IMR-90 (cell line): ENCODE measurements around the gene CERS6. TPM values are rescaled to one million over a fixed set of nuclear protein-coding genes. Genes with fewer than 3 reads are reported as not detected.

ENCODE experiments used
- ATAC-seq: fragments of 200-7000 bp; cut with Tn5 transposase; 2 replicates; pipeline ENCODE4 v1.9.1; 2020; ENCODE audit warnings: low read depth, mild to moderate bottlenecking, moderate library complexity
- BruUV-seq: library from RNA; stranded (reverse); fragments of 400-500 nt; replicated peaks from 2 replicates; lab custom pipeline; 2021; lab: Mats Ljungman, UMichigan
- CTCF ChIA-PET: fragments of 300-600 bp; formaldehyde crosslinking; extraction: SDS; loops from one replicate; lab custom pipeline; 2021; ENCODE audit warnings: antibody characterized with exemption; lab: Yijun Ruan, JAX
- POLR2A ChIA-PET: fragments of 300-600 bp; sonication (Branson Sonifier 250); formaldehyde crosslinking; loops from one replicate; lab custom pipeline; 2022; ENCODE audit warnings: antibody characterized with exemption; ENCODE audit not compliant: unreplicated experiment; lab: Charles Lee
- DNase-seq: peaks from one replicate; pipeline ENCODE4 v3.0.0; 2013
- H2AFZ ChIP-seq: replicated peaks from 2 replicates; pipeline ENCODE3; 2013; ENCODE audit warnings: low read length, mild to moderate bottlenecking; ENCODE audit not compliant: poor library complexity
- H2AK5ac ChIP-seq: 2 replicates; pipeline ENCODE4 v1.6.1; 2013; ENCODE audit warnings: low read depth, low read length, inconsistent platforms
- H2AK9ac ChIP-seq: replicated peaks from 2 replicates; pipeline ENCODE3; 2013; ENCODE audit warnings: mild to moderate bottlenecking, low read depth, low read length, moderate library complexity; ENCODE audit not compliant: poor library complexity
- H2BK120ac ChIP-seq: 2 replicates; pipeline ENCODE4 v1.6.1; 2013; ENCODE audit warnings: low read depth, low read length, inconsistent platforms
- H2BK15ac ChIP-seq: 3 replicates; pipeline ENCODE4 v1.6.1; 2013; ENCODE audit warnings: low read depth, low read length, inconsistent platforms
- H2BK20ac ChIP-seq: 2 replicates; pipeline ENCODE4 v1.6.1; 2013; ENCODE audit warnings: low read depth, mild to moderate bottlenecking, inconsistent platforms, low read length, moderate library complexity
- H2BK5ac ChIP-seq: 2 replicates; pipeline ENCODE4 v1.6.1; 2013; ENCODE audit warnings: mild to moderate bottlenecking, low read depth, low read length, inconsistent platforms; ENCODE audit not compliant: poor library complexity, severe bottlenecking
- H3K14ac ChIP-seq: replicated peaks from 2 replicates; pipeline ENCODE4 v1.6.1; 2013; ENCODE audit warnings: low read depth, low read length, inconsistent platforms
- H3K18ac ChIP-seq: 2 replicates; pipeline ENCODE4 v1.6.1; 2013; ENCODE audit warnings: low read depth, low read length, control low read depth
- H3K23ac ChIP-seq: 2 replicates; pipeline ENCODE4 v1.6.1; 2013; ENCODE audit warnings: low read depth, low read length, inconsistent platforms
- H3K27ac ChIP-seq: 2 replicates; pipeline ENCODE4 v1.5.1; 2013; ENCODE audit warnings: mild to moderate bottlenecking, control low read depth, low read length; ENCODE audit not compliant: insufficient read depth
- H3K27me3 ChIP-seq: 2 replicates; pipeline ENCODE4 v1.6.1; 2013; ENCODE audit warnings: low read length; ENCODE audit not compliant: control insufficient read depth, insufficient read depth
- H3K36me3 ChIP-seq: 2 replicates; pipeline ENCODE4 v1.6.1; 2013; ENCODE audit warnings: low read length, mixed read lengths; ENCODE audit not compliant: control insufficient read depth, insufficient read depth
- H3K4ac ChIP-seq: 2 replicates; pipeline ENCODE4 v1.6.1; 2013; ENCODE audit warnings: low read depth, low read length, inconsistent platforms
- H3K4me1 ChIP-seq: 2 replicates; pipeline ENCODE4 v1.6.1; 2013; ENCODE audit warnings: low read length, mixed read lengths; ENCODE audit not compliant: control insufficient read depth, insufficient read depth
- H3K4me2 ChIP-seq: 2 replicates; pipeline ENCODE4 v1.6.1; 2013; ENCODE audit warnings: low read depth, mild to moderate bottlenecking, control low read depth, low read length, moderate library complexity
- H3K4me3 ChIP-seq: 2 replicates; pipeline ENCODE4 v1.5.1; 2013; ENCODE audit warnings: low read depth, mild to moderate bottlenecking, control low read depth, low read length, moderate library complexity; ENCODE audit not compliant: insufficient read depth
- H3K56ac ChIP-seq: 2 replicates; pipeline ENCODE4 v1.6.1; 2013; ENCODE audit warnings: low read length, inconsistent platforms; ENCODE audit not compliant: insufficient read depth; ENCODE audit errors: extremely low read depth
- H3K79me1 ChIP-seq, 2 experiments: 2 replicates each; pipeline ENCODE4 v1.6.1; 2013; ENCODE audit warnings: low read length in 2 of 2, inconsistent platforms in 1 of 2, low read depth in 1 of 2
- H3K9ac ChIP-seq: 2 replicates; pipeline ENCODE4 v1.6.1; 2013; ENCODE audit warnings: low read depth, low read length, control low read depth
- H3K9me1 ChIP-seq: 2 replicates; pipeline ENCODE4 v1.6.1; 2013; ENCODE audit warnings: low read length, inconsistent platforms; ENCODE audit not compliant: insufficient read depth
- H3K9me3 ChIP-seq: 2 replicates; pipeline ENCODE4 v1.6.1; 2013; ENCODE audit warnings: low read length; ENCODE audit not compliant: control insufficient read depth, insufficient read depth
- H4K20me1 ChIP-seq: 2 replicates; pipeline ENCODE4 v1.6.1; 2013; ENCODE audit warnings: low read length, inconsistent platforms; ENCODE audit not compliant: insufficient read depth
- H4K5ac ChIP-seq: 2 replicates; pipeline ENCODE4 v1.6.1; 2013; ENCODE audit warnings: mild to moderate bottlenecking, low read depth, low read length, control low read depth
- H4K8ac ChIP-seq, 2 experiments: 2 replicates each; pipeline ENCODE4 v1.6.1; 2013; ENCODE audit warnings: low read depth in 2 of 2, low read length in 2 of 2, control low read depth in 1 of 2, inconsistent platforms in 1 of 2
- H4K91ac ChIP-seq: 2 replicates; pipeline ENCODE4 v1.6.1; 2013; ENCODE audit warnings: low read depth, low read length, inconsistent platforms; ENCODE audit not compliant: insufficient read depth
- BHLHE40 ChIP-seq: fragments of 150-350 bp; IDR thresholded peaks from 2 replicates; pipeline ENCODE4 v1.6.1; 2016; ENCODE audit warnings: mild to moderate bottlenecking, low read depth, low read length
- CEBPB ChIP-seq: IDR thresholded peaks from 2 replicates; pipeline ENCODE4 v1.6.1; 2012; ENCODE audit warnings: low read depth, low read length, improper control_type of control experiment
- CHD1 ChIP-seq: IDR thresholded peaks from 2 replicates; pipeline ENCODE4 v1.6.1; 2012; ENCODE audit warnings: low read depth, low read length, improper control_type of control experiment
- CTCF ChIP-seq: conservative IDR thresholded peaks from 2 replicates; pipeline ENCODE4 v1.5.1; 2012; ENCODE audit warnings: mild to moderate bottlenecking, low read depth, low read length, improper control_type of control experiment
- ELK1 ChIP-seq: fragments of 150-350 bp; IDR thresholded peaks from 2 replicates; pipeline ENCODE4 v1.6.1; 2016; ENCODE audit warnings: low read depth, mild to moderate bottlenecking, low read length, moderate library complexity, borderline replicate concordance
- FOS ChIP-seq: fragments of 150-350 bp; IDR thresholded peaks from 2 replicates; pipeline ENCODE4 v1.6.1; 2016; ENCODE audit warnings: low read depth, low read length
- MAFK ChIP-seq: IDR thresholded peaks from 2 replicates; pipeline ENCODE4 v1.6.1; 2012; ENCODE audit warnings: low read depth, low read length, improper control_type of control experiment
- MAZ ChIP-seq: IDR thresholded peaks from 2 replicates; pipeline ENCODE4 v1.6.1; 2012; ENCODE audit warnings: low read depth, mild to moderate bottlenecking, low read length, improper control_type of control experiment, moderate library complexity, borderline replicate concordance
- MXI1 ChIP-seq: IDR thresholded peaks from 2 replicates; pipeline ENCODE4 v1.6.1; 2012; ENCODE audit warnings: low read depth, mild to moderate bottlenecking, low read length, moderate library complexity, borderline replicate concordance
- NFE2L2 ChIP-seq: fragments of 150-350 bp; IDR thresholded peaks from 2 replicates; pipeline ENCODE4 v1.6.1; 2016; ENCODE audit warnings: low read depth, mild to moderate bottlenecking, low read length
- POLR2A ChIP-seq: IDR thresholded peaks from 2 replicates; pipeline ENCODE4 v1.6.1; 2012; ENCODE audit warnings: mild to moderate bottlenecking, low read depth, low read length
- RAD21 ChIP-seq: IDR thresholded peaks from 2 replicates; pipeline ENCODE4 v1.6.1; 2012; ENCODE audit warnings: low read length, improper control_type of control experiment
- RCOR1 ChIP-seq: IDR thresholded peaks from 2 replicates; pipeline ENCODE4 v1.6.1; 2012; ENCODE audit warnings: mild to moderate bottlenecking, low read length, improper control_type of control experiment; ENCODE audit not compliant: insufficient replicate concordance
- RFX5 ChIP-seq: IDR thresholded peaks from 2 replicates; pipeline ENCODE4 v1.8.0; 2012; ENCODE audit warnings: low read depth, mild to moderate bottlenecking, low read length, moderate library complexity
- SMC3 ChIP-seq: fragments of 150-350 bp; IDR thresholded peaks from 2 replicates; pipeline ENCODE4 v1.6.1; 2016; ENCODE audit warnings: low read depth, mild to moderate bottlenecking, antibody characterized with exemption, low read length, moderate library complexity
- USF2 ChIP-seq: fragments of 150-350 bp; IDR thresholded peaks from 2 replicates; pipeline ENCODE4 v1.6.1; 2017; ENCODE audit warnings: mild to moderate bottlenecking, antibody characterized with exemption, low read length, low read depth
- WGBS, 2 experiments: methylation state at CpG; one replicate each; pipeline versions ENCODE4 v1.1.5 to v1.1.7; 2013; ENCODE audit warnings: missing lambda C conversion rate in 2 of 2; ENCODE audit not compliant: insufficient read length in 1 of 2; ENCODE audit errors: extremely low coverage in 2 of 2; 5-methylcytosine and 5-hydroxymethylcytosine counted together
- dilution Hi-C: fragments of 300-500 bp; cut with HindIII; formaldehyde crosslinking; loops from one replicate; pipeline ENCODE4 v1.14.3; 2018; ENCODE audit warnings: low sequenced_read_pairs; ENCODE audit not compliant: unreplicated experiment
- in situ Hi-C: fragments of 300-500 bp; cut with MboI; formaldehyde crosslinking; loops from 3 replicates; pipeline ENCODE4 v1.14.3; 2019; ENCODE audit warnings: low sequenced_read_pairs, inconsistent platforms, mixed read lengths
- intact Hi-C: fragments of 100-400 bp; cut with micrococcal nuclease; formaldehyde crosslinking; loops from 2 replicates; pipeline ENCODE4 v1.10.0; 2022
- polyA plus RNA-seq, 3 experiments: library from polyadenylated mRNA; depleted of rRNA; stranded (reverse); fragments of >200 nt; gene quantifications; 2 replicates each; pipeline ENCODE4 v1.2.3, GENCODE V29; 2012; ENCODE audit warnings: low replicate concordance in 1 of 3
- total RNA-seq: library from RNA; depleted of rRNA; stranded (reverse); fragments of >200 nt; gene quantifications from 2 replicates; pipeline ENCODE4 v1.2.3, GENCODE V29; 2012

Gene CERS6
- total and polyA plus RNA-seq, 2 of the 4 experiments (the other 2 are of a cell fraction) = 2.1 to 5.7 TPM

GRCh38 chr2:168559187-168559586 lies 103.1 kb downstream of the CERS6 start:
- ChIA-PET CTCF (no interaction called here), POLR2A (no interaction called here)
- H3K56ac ChIP-seq = no peak overlapping the region
- in situ Hi-C loops (no loop called here), intact Hi-C loops (no loop called here), dilution Hi-C loops (no loop called here)
- no TSS peak for BruUV-seq
- H3K23ac ChIP-seq = no peak overlapping the region
- H4K8ac ChIP-seq = no peak overlapping the region
- H3K36me3 ChIP-seq = no peaks in the 10 kb centered on the region
- DNase-seq (no peak), ATAC-seq (no peak)
- TF ChIP-seq FOS = no peak
- no peak for TF ChIP-seq POLR2A
- TF ChIP-seq SMC3 = no peak
- TF ChIP-seq RCOR1 = no peak
- TF ChIP-seq CTCF = no peak
- TF ChIP-seq MXI1 = no peak
- no peak for TF ChIP-seq NFE2L2
- no peak for TF ChIP-seq RFX5
- no peak for TF ChIP-seq CHD1
- TF ChIP-seq MAZ = no peak
- no peak for TF ChIP-seq USF2
- no peak for TF ChIP-seq MAFK
- TF ChIP-seq ELK1 = no peak
- TF ChIP-seq BHLHE40 = no peak
- no peak for TF ChIP-seq CEBPB
- TF ChIP-seq RAD21 = no peak
- no peak overlapping the region for H2BK15ac ChIP-seq
- no peak overlapping the region for H3K9ac ChIP-seq
- no peak overlapping the region for H4K91ac ChIP-seq
- no peak overlapping the region for H3K18ac ChIP-seq
- no peak overlapping the region for H3K4me3 ChIP-seq
- H3K27ac ChIP-seq = no peak overlapping the region
- H3K9me3 ChIP-seq = no peaks in the 10 kb centered on the region
- no peak overlapping the region for H2BK5ac ChIP-seq
- H3K79me1 ChIP-seq = no peaks in the 10 kb centered on the region
- no peaks in the 10 kb centered on the region for H3K9me1 ChIP-seq
- H3K4ac ChIP-seq = no peak overlapping the region
- H2BK20ac ChIP-seq = no peak overlapping the region
- no CpG with 5 or more reads among the region's 2 CpGs for WGBS, 2 experiments
- no peak overlapping the region for H4K5ac ChIP-seq
- no peak overlapping the region for H3K14ac ChIP-seq
- no peak overlapping the region for H2AFZ ChIP-seq
- no peak overlapping the region for H3K4me2 ChIP-seq
- no peak overlapping the region for H2AK5ac ChIP-seq
- H3K27me3 ChIP-seq = no peaks in the 10 kb centered on the region
- H2BK120ac ChIP-seq = no peak overlapping the region
- no peaks in the 10 kb centered on the region for H4K20me1 ChIP-seq
- H2AK9ac ChIP-seq = no peak overlapping the region
- no peaks in the 10 kb centered on the region for H3K4me1 ChIP-seq
